OCI-LY3 (cell line): Measurements from ENCODE around the gene HLA-DQB1.
"Not testable (repeated sequence)": the region's sequence is repeated elsewhere in the genome, so short reads cannot be mapped to it uniquely, and the experiment has no call there.

Experiments
- H2AFZ ChIP-seq: fragments of 200-600, 300-600 bp; shearing (Covaris generic); 2 replicates; pipeline ENCODE4 v1.6.0; 2014; ENCODE audit warnings: antibody characterized with exemption, low read depth, low read length
- H3K27ac ChIP-seq: fragments of 200-600, 300-600 bp; sonication (generic); 2 replicates; pipeline ENCODE4 v1.5.1; 2014; ENCODE audit warnings: mild to moderate bottlenecking, low read length, moderate library complexity, mixed read lengths
- H3K27me3 ChIP-seq: fragments of 200-600, 300-600 bp; sonication (generic); 2 replicates; pipeline ENCODE4 v1.6.1; 2014; ENCODE audit warnings: low read depth, low read length, mixed read lengths
- H3K36me3 ChIP-seq: fragments of 200-600, 300-600 bp; sonication (generic); replicated peaks from 2 replicates; pipeline ENCODE3; 2014; ENCODE audit warnings: low read depth, low read length, mixed read lengths
- H3K4me1 ChIP-seq: fragments of 300-600, 200-600 bp; sonication (generic); 2 replicates; pipeline ENCODE4 v1.6.1; 2014; ENCODE audit warnings: low read length, mixed read lengths
- H3K4me2 ChIP-seq: fragments of 200-600, 300-600 bp; sonication (generic); 2 replicates; pipeline ENCODE4 v1.6.1; 2014; ENCODE audit warnings: low read length, mixed read lengths
- H3K4me3 ChIP-seq: fragments of 300-600, 200-600 bp; sonication (generic); 2 replicates; pipeline ENCODE4 v1.5.1; 2014; ENCODE audit warnings: antibody characterized with exemption, mild to moderate bottlenecking, low read length, moderate library complexity
- H3K79me2 ChIP-seq: fragments of 300-600, 200-600 bp; shearing (Covaris generic); 2 replicates; pipeline ENCODE4 v1.6.1; 2014; ENCODE audit warnings: mild to moderate bottlenecking, low read length, mixed read lengths
- H3K9ac ChIP-seq: fragments of 300-600, 200-600 bp; shearing (Covaris generic); 2 replicates; pipeline ENCODE4 v1.6.0; 2014; ENCODE audit warnings: mild to moderate bottlenecking, low read length, moderate library complexity
- H3K9me3 ChIP-seq: fragments of 200-600, 300-600 bp; shearing (Covaris generic); 2 replicates; pipeline ENCODE4 v1.6.1; 2014; ENCODE audit warnings: low read length, mixed read lengths; ENCODE audit not compliant: insufficient read depth
- H4K20me1 ChIP-seq: fragments of 200-600, 300-600 bp; sonication (generic); 2 replicates; pipeline ENCODE4 v1.6.1; 2016; ENCODE audit warnings: low read length, mixed read lengths; ENCODE audit not compliant: insufficient read depth
- EZH2phosphoT487 ChIP-seq: fragments of 200-600 bp; shearing (Covaris generic); IDR thresholded peaks from 2 replicates; pipeline ENCODE4 v1.6.1; 2018; ENCODE audit warnings: antibody characterized with exemption, mixed run types, low read depth
- TF ChIP-seq, protein P1 (sequence below): fragments of 200-600, 300-600 bp; sonication (generic); IDR thresholded peaks from 2 replicates; pipeline ENCODE4 v1.5.1; 2014; ENCODE audit warnings: antibody characterized with exemption, low read length, low read depth

Gene HLA-DQB1

DNA sequence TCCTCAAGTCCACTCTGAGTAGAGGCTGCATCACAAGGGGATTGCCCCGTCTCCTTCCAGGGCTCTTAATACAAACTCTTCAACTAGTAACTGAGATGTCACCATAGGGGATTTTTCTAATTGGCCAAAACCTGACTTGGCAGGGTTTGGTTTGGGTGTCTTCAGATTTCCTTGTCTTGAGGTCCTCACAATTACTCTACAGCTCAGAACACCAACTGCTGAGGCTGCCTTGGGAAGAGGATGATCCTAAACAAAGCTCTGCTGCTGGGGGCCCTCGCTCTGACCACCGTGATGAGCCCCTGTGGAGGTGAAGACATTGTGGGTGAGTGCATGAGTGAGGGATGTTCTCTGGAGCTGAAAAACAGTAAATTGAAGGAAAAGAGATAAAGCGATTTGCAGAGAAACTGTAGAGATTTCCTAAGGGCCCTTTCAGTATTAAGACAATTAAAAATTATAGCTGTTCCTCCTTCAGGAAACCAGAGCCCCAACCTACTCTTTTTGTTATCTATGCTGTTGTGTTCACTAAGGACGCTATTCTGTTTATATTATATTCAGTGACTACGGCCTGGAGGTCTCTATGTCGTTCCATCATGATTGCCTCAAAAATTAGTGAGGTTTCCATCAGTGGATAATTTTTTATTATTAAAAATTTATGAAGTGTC lies 29.1 kb downstream of the HLA-DQB1 start, which contains the start of gene HLA-DQA1:
Gene HLA-DQA1, plus strand, starts transcription at position 188 of the 662 bp plus-strand sequence. Its CDS starts 53 bp downstream, at position 241.
- Histone ChIP-seq H3K4me3 (peak within 1 kb of the TSS; percentile 73), H2AFZ (no peak within 1 kb of the TSS), H3K27ac (peak within 1 kb of the TSS; percentile 67), H3K4me1 (peaks cover 29% of the 10 kb centered on the region), H3K9ac (peak within 1 kb of the TSS; percentile 68), H3K36me3 (no peaks in the 10 kb centered on the region), H3K27me3 (no peaks in the 10 kb centered on the region), H3K79me2 (peaks cover 26% of the 10 kb centered on the region), H3K4me2 (peak within 1 kb of the TSS; percentile 49; the same call in 1 of the 2 replicates), H3K9me3 (no peaks in the 10 kb centered on the region), H4K20me1 (0 out of 2 replicates have a peak, but pooled peaks cover 4% of the 10 kb centered on the region)
- TF ChIP-seq, protein P1, sequence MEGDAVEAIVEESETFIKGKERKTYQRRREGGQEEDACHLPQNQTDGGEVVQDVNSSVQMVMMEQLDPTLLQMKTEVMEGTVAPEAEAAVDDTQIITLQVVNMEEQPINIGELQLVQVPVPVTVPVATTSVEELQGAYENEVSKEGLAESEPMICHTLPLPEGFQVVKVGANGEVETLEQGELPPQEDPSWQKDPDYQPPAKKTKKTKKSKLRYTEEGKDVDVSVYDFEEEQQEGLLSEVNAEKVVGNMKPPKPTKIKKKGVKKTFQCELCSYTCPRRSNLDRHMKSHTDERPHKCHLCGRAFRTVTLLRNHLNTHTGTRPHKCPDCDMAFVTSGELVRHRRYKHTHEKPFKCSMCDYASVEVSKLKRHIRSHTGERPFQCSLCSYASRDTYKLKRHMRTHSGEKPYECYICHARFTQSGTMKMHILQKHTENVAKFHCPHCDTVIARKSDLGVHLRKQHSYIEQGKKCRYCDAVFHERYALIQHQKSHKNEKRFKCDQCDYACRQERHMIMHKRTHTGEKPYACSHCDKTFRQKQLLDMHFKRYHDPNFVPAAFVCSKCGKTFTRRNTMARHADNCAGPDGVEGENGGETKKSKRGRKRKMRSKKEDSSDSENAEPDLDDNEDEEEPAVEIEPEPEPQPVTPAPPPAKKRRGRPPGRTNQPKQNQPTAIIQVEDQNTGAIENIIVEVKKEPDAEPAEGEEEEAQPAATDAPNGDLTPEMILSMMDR = no peak
- TF ChIP-seq EZH2phosphoT487 = no peak

DNA sequence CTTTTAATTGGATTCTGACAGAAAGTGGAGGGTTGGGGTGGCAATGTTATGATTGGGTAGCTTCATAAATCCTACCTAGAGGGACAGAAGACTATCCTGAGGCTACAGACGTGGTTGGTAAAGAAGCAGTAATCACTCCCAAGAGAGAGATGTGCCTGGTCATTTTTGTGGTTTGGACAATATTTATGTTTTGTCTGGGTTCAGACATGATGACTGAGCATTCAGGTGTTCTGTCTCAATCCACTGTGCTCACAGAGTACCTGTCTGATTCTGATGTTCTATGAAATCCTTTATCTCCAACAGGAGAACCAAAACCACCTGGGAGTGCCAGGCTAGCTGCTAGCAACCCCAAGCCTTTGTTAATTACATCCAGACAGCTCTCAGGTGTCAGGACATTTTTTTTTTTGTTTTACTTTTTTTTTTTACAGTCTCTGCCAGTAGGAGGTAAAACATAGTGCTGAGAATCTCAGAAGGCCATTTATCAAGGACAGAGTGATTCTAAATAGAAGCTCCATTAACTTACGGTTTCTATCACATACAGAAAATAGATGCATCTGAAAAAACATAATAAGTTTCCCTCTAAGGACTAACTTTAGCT lies 30.8 kb downstream of the HLA-DQB1 start:
- H4K20me1 ChIP-seq = 0 out of 2 replicates have a peak, but pooled peaks cover 4% of the 10 kb centered on the region
- H3K4me3 ChIP-seq = no peak overlapping the region
- H3K4me2 ChIP-seq = peak overlapping the region; percentile 32; the same call in 1 of the 2 replicates
- H3K9me3 ChIP-seq = no peaks in the 10 kb centered on the region
- H3K27me3 ChIP-seq = no peaks in the 10 kb centered on the region
- H3K36me3 ChIP-seq = no peaks in the 10 kb centered on the region
- TF ChIP-seq EZH2phosphoT487 = no peak
- TF ChIP-seq, protein P1 = no peak
- H2AFZ ChIP-seq = no peak overlapping the region
- H3K27ac ChIP-seq = peak overlapping the region; percentile 52
- peaks cover 22% of the 10 kb centered on the region for H3K79me2 ChIP-seq
- no peak overlapping the region for H3K9ac ChIP-seq
- H3K4me1 ChIP-seq = peaks cover 29% of the 10 kb centered on the region

DNA sequence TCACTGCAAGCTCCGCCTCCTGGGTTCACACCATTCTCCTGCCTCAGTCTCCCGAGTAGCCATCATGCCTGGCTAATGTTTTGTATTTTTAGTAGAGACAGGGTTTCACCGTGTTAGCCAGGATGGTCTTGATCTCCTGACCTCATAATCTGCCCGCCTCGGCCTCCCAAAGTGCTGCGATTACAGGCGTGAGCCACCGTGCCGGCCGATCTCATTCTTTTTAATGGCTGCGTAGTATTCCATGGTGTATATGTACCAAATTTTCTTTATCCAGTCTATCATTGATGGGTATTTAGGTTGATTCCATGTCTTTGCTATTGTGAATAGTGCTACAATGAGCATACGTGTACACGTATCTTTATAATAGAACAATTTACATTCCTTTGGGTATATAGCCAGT lies 36.7 kb downstream of the HLA-DQB1 start:
- peaks cover 26% of the 10 kb centered on the region for H3K4me1 ChIP-seq
- not testable (repeated sequence) for H3K36me3 ChIP-seq, H3K9ac ChIP-seq, H3K27me3 ChIP-seq, H3K27ac ChIP-seq, H3K9me3 ChIP-seq, H2AFZ ChIP-seq, H3K4me2 ChIP-seq, H3K79me2 ChIP-seq, H4K20me1 ChIP-seq, H3K4me3 ChIP-seq

DNA sequence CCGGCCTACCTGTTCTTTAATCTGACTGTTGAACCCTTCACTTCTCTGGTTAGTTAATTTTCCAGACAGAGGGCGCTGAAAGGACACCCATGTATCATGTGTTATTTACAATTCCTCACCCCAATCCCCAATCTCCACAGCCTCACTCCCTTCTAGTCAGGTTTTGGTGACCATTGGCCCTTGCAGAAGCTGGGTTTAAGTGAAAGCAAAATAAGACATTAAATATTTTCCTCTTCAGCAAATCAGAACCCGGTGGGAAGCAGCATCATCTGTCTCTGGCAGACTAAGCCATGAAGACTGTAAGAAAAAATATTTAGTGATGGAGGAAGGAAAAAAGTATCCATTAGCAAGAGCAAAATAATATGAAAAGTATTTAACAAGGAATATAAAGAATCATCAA lies 38.6 kb downstream of the HLA-DQB1 start:
- H3K36me3 ChIP-seq = no peaks in the 10 kb centered on the region
- H2AFZ ChIP-seq = no peak overlapping the region
- H3K79me2 ChIP-seq = no peaks in the 10 kb centered on the region
- H3K4me3 ChIP-seq = no peak overlapping the region
- no peak overlapping the region for H3K4me2 ChIP-seq
- no peaks in the 10 kb centered on the region for H3K27me3 ChIP-seq
- no peak overlapping the region for H3K9ac ChIP-seq
- peaks cover 26% of the 10 kb centered on the region for H3K4me1 ChIP-seq
- H3K9me3 ChIP-seq = no peaks in the 10 kb centered on the region
- H3K27ac ChIP-seq = no peak overlapping the region
- TF ChIP-seq EZH2phosphoT487 = no peak
- TF ChIP-seq, protein P1 = no peak
- H4K20me1 ChIP-seq = no peaks in the 10 kb centered on the region
